K562 (cell line): ENCODE data around the gene ABCA13. TPM values are rescaled to one million over a fixed set of nuclear protein-coding genes. Genes with fewer than 3 reads are reported as not detected.

Experiments used
- ATAC-seq: fragments of 200-7000 bp; cut with Tn5 transposase; 3 replicates; pipeline ENCODE4 v1.9.1; 2020; ENCODE audit warnings: moderate library complexity
- BruUV-seq: library from RNA; stranded (reverse); fragments of 400-500 nt; replicated peaks from 2 replicates; lab custom pipeline; 2021; lab: Mats Ljungman, UMichigan
- CTCF ChIA-PET: fragments of 300-600 bp; formaldehyde crosslinking; extraction: SDS; loops from one replicate; lab custom pipeline; 2021; ENCODE audit warnings: low intra/inter-chr PET ratio; lab: Yijun Ruan, JAX
- POLR2A ChIA-PET: fragments of 300-600, 350-650 bp; sonication (Branson Sonifier 250); formaldehyde crosslinking; extraction: SDS; loops from one replicate; lab custom pipeline; 2021; ENCODE audit warnings: antibody characterized with exemption, inconsistent platforms; lab: Yijun Ruan, JAX
- DNase-seq, 4 experiments: peaks; one replicate each; pipeline versions ENCODE4 v3.0.0 to v3.0.0-alpha.2; 2011 to 2018; ENCODE audit warnings: low spot score in 3 of 4, mixed read lengths in 3 of 4; ENCODE audit errors: extremely low read depth in 1 of 4
- FAIRE-seq: peaks from 2 replicates; lab custom pipeline; 2011; peaks lifted over from hg19 to GRCh38; lab: Jason Lieb, UNC
- H2AFZ ChIP-seq: 2 replicates; pipeline ENCODE4 v1.6.0; 2011; ENCODE audit warnings: low read depth, low read length, control low read depth, inconsistent platforms
- H3K27ac ChIP-seq: fragments of 200-600 bp; 3 replicates; pipeline ENCODE4 v1.8.0; 2011; ENCODE audit warnings: low read depth, mild to moderate bottlenecking, control low read depth, inconsistent platforms, low read length, moderate library complexity, mixed read lengths; ENCODE audit errors: extremely low read depth
- H3K27me3 ChIP-seq, 2 experiments: fragments of 300-600 bp in 1 of 2; 2 replicates in 1 of 2; 3 replicates in 1 of 2; pipeline versions ENCODE4 v1.6.0 to v1.8.0; 2011; ENCODE audit warnings: inconsistent platforms in 2 of 2, low read length in 2 of 2, mild to moderate bottlenecking in 1 of 2, mixed read lengths in 1 of 2, moderate library complexity in 1 of 2; ENCODE audit not compliant: control insufficient read depth in 2 of 2, insufficient read depth in 2 of 2
- H3K36me3 ChIP-seq: fragments of 300-600 bp; 3 replicates; pipeline ENCODE4 v1.8.0; 2011; ENCODE audit warnings: mild to moderate bottlenecking, low read length, inconsistent platforms; ENCODE audit not compliant: control insufficient read depth, insufficient read depth
- H3K4me1 ChIP-seq, 2 experiments: fragments of 200-600 bp in 1 of 2; replicated peaks in 1 of 2; 2 replicates in 1 of 2; 3 replicates in 1 of 2; pipeline versions ENCODE4 v1.5.1 to v1.8.0; 2011; ENCODE audit warnings: inconsistent platforms in 2 of 2, low read length in 2 of 2, mild to moderate bottlenecking in 1 of 2, mixed read lengths in 1 of 2, moderate library complexity in 1 of 2; ENCODE audit not compliant: control insufficient read depth in 2 of 2, insufficient read depth in 2 of 2
- H3K4me2 ChIP-seq: 2 replicates; pipeline ENCODE4 v1.6.1; 2011; ENCODE audit warnings: low read length, control low read depth, inconsistent platforms, mixed read lengths; ENCODE audit not compliant: insufficient read depth
- H3K4me3 ChIP-seq: fragments of 200-600 bp; sonication (generic), shearing (Covaris generic); 2 replicates; pipeline ENCODE4 v1.5.1; 2016; ENCODE audit warnings: control low read depth, inconsistent platforms
- H3K79me2 ChIP-seq: fragments of 200-600 bp; 3 replicates; pipeline ENCODE4 v1.8.0; 2011; ENCODE audit warnings: low read length, inconsistent platforms; ENCODE audit not compliant: control insufficient read depth, insufficient read depth
- H3K9ac ChIP-seq, 2 experiments: 2 replicates each; pipeline versions ENCODE4 v1.6.0 to v1.6.1; 2011; ENCODE audit warnings: low read depth in 2 of 2, low read length in 2 of 2, control low read depth in 1 of 2, inconsistent platforms in 1 of 2, mild to moderate bottlenecking in 1 of 2, mixed read lengths in 1 of 2; ENCODE audit not compliant: insufficient read depth in 1 of 2
- H3K9me1 ChIP-seq: one replicate; pipeline ENCODE4 v1.6.0; 2011; ENCODE audit warnings: inconsistent platforms, mild to moderate bottlenecking, low read length, moderate library complexity; ENCODE audit not compliant: control insufficient read depth, insufficient read depth
- H3K9me3 ChIP-seq: replicated peaks from 2 replicates; pipeline ENCODE4 v1.5.1; 2011; ENCODE audit warnings: low read depth, low read length, inconsistent platforms; ENCODE audit not compliant: control insufficient read depth, insufficient read depth
- H4K20me1 ChIP-seq: replicated peaks from 2 replicates; pipeline ENCODE4 v1.6.1; 2011; ENCODE audit warnings: low read length, inconsistent platforms, mixed read lengths; ENCODE audit not compliant: control insufficient read depth, insufficient read depth
- EWSR1 ChIP-seq: fragments of 450-650 bp; IDR thresholded peaks from 2 replicates; pipeline ENCODE4 v1.6.1; 2018; ENCODE audit warnings: borderline replicate concordance, mild to moderate bottlenecking, low read depth, moderate library complexity; ENCODE audit not compliant: partially characterized antibody
- KHSRP ChIP-seq: fragments of 450-650 bp; IDR thresholded peaks from 2 replicates; pipeline ENCODE4 v1.6.1; 2017
- KLF10 ChIP-seq: fragments of 250-450 bp; sonication (Bioruptor Pico); IDR thresholded peaks from 2 replicates; pipeline ENCODE4 v1.6.1; 2021; ENCODE audit warnings: matching md5 sums
- MCM5 ChIP-seq: fragments of 450-650 bp; IDR thresholded peaks from 2 replicates; pipeline ENCODE4 v1.6.1; 2016; ENCODE audit warnings: low read depth
- MEIS2 ChIP-seq: fragments of 450-650 bp; IDR thresholded peaks from 2 replicates; pipeline ENCODE4 v1.6.1; 2014; ENCODE audit warnings: mild to moderate bottlenecking; ENCODE audit not compliant: partially characterized antibody
- OTX1 ChIP-seq: fragments of 450-650 bp; formaldehyde crosslinking; IDR thresholded peaks from 2 replicates; pipeline ENCODE4 v1.4.0; 2022; ENCODE audit warnings: mild to moderate bottlenecking
- SIRT6 ChIP-seq: IDR thresholded peaks from one replicate; pipeline ENCODE4 v1.6.1; 2012; ENCODE audit warnings: low read depth, mild to moderate bottlenecking, control low read depth, inconsistent platforms, low read length, moderate library complexity
- SP2 ChIP-seq: IDR thresholded peaks from 2 replicates; pipeline ENCODE4 v1.6.1; 2011; ENCODE audit warnings: mild to moderate bottlenecking, low read depth, low read length, moderate library complexity; ENCODE audit not compliant: poor library complexity, severe bottlenecking; ENCODE audit errors: extremely low read depth
- TFAP4 ChIP-seq: sonication (generic); formaldehyde crosslinking; IDR thresholded peaks from 2 replicates; pipeline ENCODE4 v1.8.0; 2022; ENCODE audit warnings: missing genetic modification reagents, mild to moderate bottlenecking, moderate library complexity, borderline replicate concordance
- ZFP91 ChIP-seq: sonication (generic); formaldehyde crosslinking; IDR thresholded peaks from 2 replicates; pipeline ENCODE4 v1.8.0; 2022; ENCODE audit warnings: mild to moderate bottlenecking, missing genetic modification reagents
- ZNF561 ChIP-seq: fragments of 450-650 bp; formaldehyde crosslinking; conservative IDR thresholded peaks from 2 replicates; pipeline ENCODE4 v1.4.0; 2020; ENCODE audit warnings: mild to moderate bottlenecking, moderate library complexity
- ZNF583 ChIP-seq: fragments of 250-450 bp; sonication (Bioruptor Pico); IDR thresholded peaks from 2 replicates; pipeline ENCODE4 v1.4.0; 2020
- ZNF668 ChIP-seq: fragments of 250-450 bp; sonication (Bioruptor Pico); IDR thresholded peaks from 2 replicates; pipeline ENCODE4 v1.8.0; 2022; ENCODE audit warnings: mild to moderate bottlenecking, inconsistent platforms
- WGBS: fragments of 100-300 bp; shearing (Covaris generic); methylation state at CpG from one replicate; pipeline ENCODE4 v1.1.6; 2016; ENCODE audit warnings: low coverage, mixed read lengths; ENCODE audit not compliant: insufficient coverage; ENCODE audit errors: missing lambda C conversion rate; 5-methylcytosine and 5-hydroxymethylcytosine counted together
- in situ Hi-C: fragments of 300-500 bp; cut with MboI; formaldehyde crosslinking; loops from 4 replicates; pipeline ENCODE4 v1.15.0; 2018; ENCODE audit warnings: inconsistent platforms, mixed read lengths
- intact Hi-C: fragments of 100-400 bp; cut with micrococcal nuclease; formaldehyde crosslinking; loops from 2 replicates; pipeline ENCODE4 v1.14.2; 2022
- polyA plus RNA-seq, 8 experiments: library from polyadenylated mRNA; depleted of rRNA in 4 of 8; stranded (reverse) in 5 of 8; unstranded in 3 of 8; fragments of >200 nt; fragmentation: Nextera tagmentation in 2 of 8; fragmentation: Illumina TruSeq in 1 of 8; extraction: Ambion mirVana in 2 of 8; extraction: Trizol in 1 of 8; gene quantifications; 2 replicates each; pipeline versions ENCODE4 v1.2.1 to v1.2.3, GENCODE V29; 2011 to 2014; ENCODE audit warnings: inconsistent platforms in 1 of 8, missing spikeins in 1 of 8
- total RNA-seq, 7 experiments: library from RNA; depleted of rRNA in 6 of 7; stranded (reverse); fragments of >200 nt in 6 of 7; fragmentation: Illumina TruSeq in 2 of 7; extraction: Trizol in 2 of 7; gene quantifications; 2 replicates each; pipeline versions ENCODE4 v1.2.1 to v1.2.3, GENCODE V29; 2011 to 2021; ENCODE audit warnings: low replicate concordance in 1 of 7

The ABCA13 gene
- total and polyA plus RNA-seq, 9 of the 15 experiments (the other 6 are each of a cell fraction or from before 2014, with no cell fraction given): 0.14 to 1.5 (median 0.38) TPM

GRCh38 chr7:48381571-48381970, 210.3 kb downstream of the ABCA13 start:
- in situ Hi-C loops: no loop called here
- intact Hi-C loops: no loop called here
- TF ChIP-seq SIRT6 (no peak), ZNF561 (CRISPR knock-in tag) (no peak), ZFP91 (CRISPR knock-in tag) (no peak), ZNF583 (CRISPR knock-in tag) (no peak), SP2 (no peak), ZNF668 (no peak), EWSR1 (no peak), KLF10 (CRISPR knock-in tag) (no peak), OTX1 (CRISPR knock-in tag) (no peak), TFAP4 (CRISPR knock-in tag) (no peak), KHSRP (no peak), MCM5 (no peak), MEIS2 (no peak)
- no peaks in the 10 kb centered on the region for H3K79me2 ChIP-seq
- H3K4me2 ChIP-seq: no peak overlapping the region
- CTCF ChIA-PET: no interaction called here
- no peaks in the 10 kb centered on the region for H3K4me1 ChIP-seq
- DNase-seq (no peak), FAIRE-seq (no peak), ATAC-seq (no peak)
- no peaks in the 10 kb centered on the region for H4K20me1 ChIP-seq
- no peak overlapping the region for H3K27ac ChIP-seq
- no peaks in the 10 kb centered on the region for H3K27me3 ChIP-seq
- H3K36me3 ChIP-seq: no peaks in the 10 kb centered on the region
- H3K4me3 ChIP-seq: no peak overlapping the region
- H3K9me3 ChIP-seq: no peaks in the 10 kb centered on the region
- WGBS: 3% methylated on average over 8 of the region's 8 CpGs
- H2AFZ ChIP-seq: no peak overlapping the region
- H3K9me1 ChIP-seq: no peaks in the 10 kb centered on the region
- POLR2A ChIA-PET: no interaction called here
- no peak overlapping the region for H3K9ac ChIP-seq
- no TSS peak for BruUV-seq
